Cardiac muscle cell (in vitro differentiated cells and primary cell): ENCODE results near the gene CHRD. TPM values are rescaled to one million over a fixed set of nuclear protein-coding genes. Genes with fewer than 3 reads are reported as not detected.

Experiments used
- DNase-seq, 2 donors: peaks; one replicate each; pipeline versions ENCODE4 v3.0.0 to v3.0.0-alpha.2; 2010 to 2017; ENCODE audit warnings: low read depth in 1 of 2, low spot score in 1 of 2
- H3K27ac ChIP-seq: fragments of 200-600 bp; sonication (generic); 2 replicates; pipeline ENCODE4 v1.5.1; 2016
- H3K27me3 ChIP-seq: fragments of 200-600 bp; sonication (generic); 2 replicates; pipeline ENCODE4 v1.6.0; 2016; ENCODE audit warnings: control low read depth
- H3K36me3 ChIP-seq: fragments of 200-600 bp; sonication (generic); 2 replicates; pipeline ENCODE4 v1.5.1; 2016; ENCODE audit warnings: control low read depth
- H3K4me1 ChIP-seq: fragments of 200-600 bp; sonication (generic); 2 replicates; pipeline ENCODE4 v1.8.1; 2017; ENCODE audit warnings: low read depth, mild to moderate bottlenecking, mixed run types
- H3K4me3 ChIP-seq: fragments of 200-600 bp; sonication (generic); 2 replicates; pipeline ENCODE4 v1.5.1; 2016; ENCODE audit warnings: mild to moderate bottlenecking
- H3K9me3 ChIP-seq: fragments of 200-600 bp; sonication (generic); 2 replicates; pipeline ENCODE4 v1.5.1; 2017; ENCODE audit warnings: low read depth, mild to moderate bottlenecking, control low read depth
- polyA plus RNA-seq: library from polyadenylated mRNA; unstranded; fragments of >200 nt; fragmentation: Nextera tagmentation; extraction: Ambion mirVana; gene quantifications from 2 replicates; pipeline ENCODE4 v1.2.1, GENCODE V29; 2016
- total RNA-seq: library from RNA; depleted of rRNA; stranded (reverse); fragments of >200 nt; gene quantifications from 2 replicates; pipeline ENCODE4 v1.2.3, GENCODE V29; 2016
- TF ChIP-seq, protein P1 (sequence below): IDR thresholded peaks from 2 replicates; pipeline ENCODE4 v1.5.1; 2012; ENCODE audit warnings: low read depth, mild to moderate bottlenecking, low read length

CHRD gene
- total and polyA plus RNA-seq, 2 experiments from 2014 or later = 10.8 to 33.0 TPM

GRCh38 chr3:184358124-184358767, 21.6 kb upstream of the CHRD start:
- no peaks in the 10 kb centered on the region for H3K27me3 ChIP-seq
- no peaks in the 10 kb centered on the region for H3K9me3 ChIP-seq
- DNase-seq = no peak
- peaks cover 9% of the 10 kb centered on the region for H3K4me1 ChIP-seq
- H3K27ac ChIP-seq = no peak overlapping the region
- H3K36me3 ChIP-seq = peaks cover 10% of the 10 kb centered on the region
- TF ChIP-seq, protein P1, sequence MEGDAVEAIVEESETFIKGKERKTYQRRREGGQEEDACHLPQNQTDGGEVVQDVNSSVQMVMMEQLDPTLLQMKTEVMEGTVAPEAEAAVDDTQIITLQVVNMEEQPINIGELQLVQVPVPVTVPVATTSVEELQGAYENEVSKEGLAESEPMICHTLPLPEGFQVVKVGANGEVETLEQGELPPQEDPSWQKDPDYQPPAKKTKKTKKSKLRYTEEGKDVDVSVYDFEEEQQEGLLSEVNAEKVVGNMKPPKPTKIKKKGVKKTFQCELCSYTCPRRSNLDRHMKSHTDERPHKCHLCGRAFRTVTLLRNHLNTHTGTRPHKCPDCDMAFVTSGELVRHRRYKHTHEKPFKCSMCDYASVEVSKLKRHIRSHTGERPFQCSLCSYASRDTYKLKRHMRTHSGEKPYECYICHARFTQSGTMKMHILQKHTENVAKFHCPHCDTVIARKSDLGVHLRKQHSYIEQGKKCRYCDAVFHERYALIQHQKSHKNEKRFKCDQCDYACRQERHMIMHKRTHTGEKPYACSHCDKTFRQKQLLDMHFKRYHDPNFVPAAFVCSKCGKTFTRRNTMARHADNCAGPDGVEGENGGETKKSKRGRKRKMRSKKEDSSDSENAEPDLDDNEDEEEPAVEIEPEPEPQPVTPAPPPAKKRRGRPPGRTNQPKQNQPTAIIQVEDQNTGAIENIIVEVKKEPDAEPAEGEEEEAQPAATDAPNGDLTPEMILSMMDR = no peak
- no peak overlapping the region for H3K4me3 ChIP-seq

GRCh38 chr3:184358921-184359350, 20.9 kb upstream of the CHRD start:
- Histone ChIP-seq H3K27ac (no peak overlapping the region), H3K4me3 (no peak overlapping the region), H3K4me1 (peaks cover 11% of the 10 kb centered on the region), H3K36me3 (peaks cover 10% of the 10 kb centered on the region), H3K9me3 (no peaks in the 10 kb centered on the region), H3K27me3 (no peaks in the 10 kb centered on the region)
- TF ChIP-seq, protein P1 = no peak
- no peak for DNase-seq

DNA sequence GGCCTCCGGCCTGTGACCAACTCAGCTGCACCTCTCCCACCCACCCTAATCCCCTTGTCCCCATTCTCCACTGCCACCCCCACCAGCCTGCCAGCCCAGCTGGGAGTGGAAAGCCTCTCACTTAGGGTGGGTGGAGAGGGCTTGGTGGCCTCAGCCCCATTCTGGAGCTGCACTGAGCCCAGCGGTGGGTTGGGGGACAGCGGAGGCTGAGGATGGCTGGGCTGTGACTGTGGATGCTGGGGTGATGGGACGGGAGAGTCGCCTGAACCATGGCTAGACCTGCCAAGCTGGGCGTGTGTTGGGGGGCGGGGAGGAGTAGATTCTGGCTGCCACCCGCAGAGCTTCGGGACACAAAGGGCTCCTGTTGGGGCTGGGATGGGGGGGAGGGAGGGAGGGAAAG, 20.2 kb upstream of the CHRD start:
- no peak overlapping the region for H3K4me3 ChIP-seq
- DNase-seq = no peak

GRCh38 chr3:184360070-184360928, 19.6 kb upstream of the CHRD start:
- H3K36me3 ChIP-seq = peaks cover 10% of the 10 kb centered on the region
- peak overlapping the region; percentile 69 for H3K4me3 ChIP-seq
- H3K9me3 ChIP-seq = no peaks in the 10 kb centered on the region
- no peak for DNase-seq
- H3K4me1 ChIP-seq = peaks cover 14% of the 10 kb centered on the region
- TF ChIP-seq, protein P1 = no peak
- H3K27ac ChIP-seq = no peak overlapping the region
- no peaks in the 10 kb centered on the region for H3K27me3 ChIP-seq

More for the DNA sequence above, 20.2 kb upstream of the CHRD start:
- peaks cover 14% of the 10 kb centered on the region for H3K4me1 ChIP-seq
- no peaks in the 10 kb centered on the region for H3K9me3 ChIP-seq
- TF ChIP-seq, protein P1 = no peak
- peaks cover 10% of the 10 kb centered on the region for H3K36me3 ChIP-seq
- H3K27ac ChIP-seq = no peak overlapping the region
- no peaks in the 10 kb centered on the region for H3K27me3 ChIP-seq

DNA sequence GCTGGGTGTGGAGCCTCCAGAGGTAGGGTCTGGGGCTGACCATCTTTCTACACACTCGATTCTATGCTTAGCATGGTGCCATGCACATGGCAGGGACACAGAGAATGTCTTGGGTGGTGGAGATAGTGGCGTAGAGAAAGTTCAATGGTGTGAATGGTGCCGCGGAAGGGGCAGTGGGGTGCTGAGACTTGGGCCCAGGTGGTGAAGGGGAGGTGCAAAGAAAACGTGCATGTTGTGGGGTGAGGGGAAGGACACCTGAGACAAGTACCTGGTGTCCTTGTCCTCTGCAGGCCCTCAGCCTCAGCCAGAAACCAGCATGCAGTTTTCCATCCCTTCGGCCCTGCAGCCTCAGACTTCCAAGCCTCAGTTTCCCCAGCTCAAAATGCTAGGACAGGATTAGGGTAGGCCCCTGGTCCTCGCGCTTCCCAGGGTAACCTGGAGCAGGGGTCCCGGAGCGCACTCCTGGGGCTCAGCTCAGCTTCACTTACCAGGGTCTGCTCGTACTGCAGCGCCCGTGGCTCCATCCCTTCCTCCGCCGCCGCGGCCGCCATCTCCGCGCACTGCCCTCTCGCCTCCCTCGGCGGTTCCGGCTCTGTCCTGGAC, 18.8 kb upstream of the CHRD start:
- H3K4me1 ChIP-seq = peaks cover 14% of the 10 kb centered on the region
- no peaks in the 10 kb centered on the region for H3K27me3 ChIP-seq
- TF ChIP-seq, protein P1 = no peak
- H3K27ac ChIP-seq = no peak overlapping the region
- no peak for DNase-seq
- H3K36me3 ChIP-seq = peaks cover 10% of the 10 kb centered on the region
- peak overlapping the region; percentile 69 for H3K4me3 ChIP-seq
- no peaks in the 10 kb centered on the region for H3K9me3 ChIP-seq
